Esophagus squamous epithelium (tissue), 5 donors: ENCODE results near the gene FAM107B. TPM values are rescaled to one million over a fixed set of nuclear protein-coding genes. Genes with fewer than 3 reads are reported as not detected.

ENCODE experiments used
- DNase-seq: peaks from one replicate; lab custom pipeline; 2025; lab: John Stamatoyannopoulos, UW
- H3K27ac ChIP-seq, 4 donors: fragments of 200-600 bp; sonication (generic); one replicate each; pipeline ENCODE4 v1.5.1; 2016 to 2019; ENCODE audit warnings: mild to moderate bottlenecking in 1 of 4
- H3K27me3 ChIP-seq, 4 donors: fragments of 200-600 bp; sonication (generic); 1 replicate in 3 of 4; 2 replicates in 1 of 4; pipeline versions ENCODE4 v1.5.1 to v1.6.0; 2017 to 2021; ENCODE audit warnings: antibody characterized with exemption in 1 of 4
- H3K36me3 ChIP-seq, 3 donors: fragments of 200-600 bp; sonication (generic); one replicate each; pipeline ENCODE4 v1.5.1; 2016 to 2019
- H3K4me1 ChIP-seq, 3 donors: fragments of 200-600 bp; sonication (generic); one replicate each; pipeline ENCODE4 v1.5.1; 2017 to 2019
- H3K4me3 ChIP-seq, 4 donors: fragments of 200-600 bp; sonication (generic); 1 replicate in 3 of 4; 2 replicates in 1 of 4; pipeline ENCODE4 v1.5.1; 2016 to 2019; ENCODE audit warnings: mild to moderate bottlenecking in 2 of 4, moderate library complexity in 1 of 4
- H3K9me3 ChIP-seq, 3 donors: fragments of 200-600 bp; sonication (generic); one replicate each; pipeline ENCODE4 v1.5.1; 2016 to 2019
- CTCF ChIP-seq, 6 experiments: fragments of 450-650 bp in 4 of 6; fragments of 200-600 bp in 2 of 6; sonication (generic) in 2 of 6; IDR thresholded peaks; one replicate each; pipeline ENCODE4 v1.5.1; 2016 to 2019; ENCODE audit warnings: antibody characterized with exemption in 6 of 6, mild to moderate bottlenecking in 4 of 6, moderate library complexity in 4 of 6
- POLR2A ChIP-seq, 4 donors: fragments of 450-650 bp; IDR thresholded peaks; one replicate each; pipeline ENCODE4 v1.6.1; 2017; ENCODE audit warnings: antibody characterized with exemption in 4 of 4, mild to moderate bottlenecking in 4 of 4, moderate library complexity in 3 of 4
- WGBS, 2 donors: methylation state at CpG; one replicate each; pipeline ENCODE4 v1.1.5; 2018; 5-methylcytosine and 5-hydroxymethylcytosine counted together
- intact Hi-C: fragments of 100-400 bp; cut with DNase I; formaldehyde crosslinking; loops from one replicate; pipeline ENCODE4 v1.15.0; 2022
- total RNA-seq, 4 donors: library from RNA; depleted of rRNA; stranded (reverse); fragments of >200 nt; gene quantifications; one replicate each; pipeline ENCODE4 v1.1.0, GENCODE V29; 2016
- donor health status: DM: yes; HTN: yes; CAD: no.

FAM107B gene
- total RNA-seq, 4 donors from 2014 or later = 6.7 to 17.0 (median 12.9) TPM

- no peaks in the 10 kb centered on the region for H3K4me1 ChIP-seq
- intact Hi-C loops = no loop called here
- 61 to 77% methylated on average over 4 of the region's 4 CpGs for WGBS, 2 donors
- TF ChIP-seq CTCF (IDR thresholded peaks at IDR 0.05) = no peak
- no peak for TF ChIP-seq POLR2A (IDR thresholded peaks at IDR 0.05)
- no peak for DNase-seq
- H3K9me3 ChIP-seq = no peaks in the 10 kb centered on the region
- H3K4me3 ChIP-seq = no peak overlapping the region
- no peak overlapping the region for H3K27ac ChIP-seq
- peaks cover 0 to 2% (median 0%) of the 10 kb centered on the region in 3 donors for H3K36me3 ChIP-seq
- no peaks in the 10 kb centered on the region for H3K27me3 ChIP-seq
Observed at GRCh38 chr10:14513123-14513522, 261.6 kb downstream of the FAM107B start.

- Histone ChIP-seq H3K27me3 (no peaks in the 10 kb centered on the region), H3K4me1 (no peaks in the 10 kb centered on the region), H3K27ac (no peak overlapping the region), H3K36me3 (no peaks in the 10 kb centered on the region), H3K9me3 (no peaks in the 10 kb centered on the region), H3K4me3 (no peak overlapping the region)
- 56 to 98% methylated on average over 2 of the region's 2 CpGs for WGBS, 2 donors
- TF ChIP-seq POLR2A (IDR thresholded peaks at IDR 0.05) (no peak), CTCF (IDR thresholded peaks at IDR 0.05) (no peak)
- no peak for DNase-seq
- intact Hi-C loops = no loop called here
Observed at GRCh38 chr10:14510346-14510745, 264.4 kb downstream of the FAM107B start.

GRCh38 chr10:14508725-14509124 lies 266.0 kb downstream of the FAM107B start:
- no peaks in the 10 kb centered on the region for H3K36me3 ChIP-seq
- intact Hi-C loops = no loop called here
- no peak overlapping the region for H3K27ac ChIP-seq
- no peaks in the 10 kb centered on the region for H3K9me3 ChIP-seq
- TF ChIP-seq CTCF (IDR thresholded peaks at IDR 0.05) (no peak), POLR2A (IDR thresholded peaks at IDR 0.05) (no peak)
- no peaks in the 10 kb centered on the region for H3K27me3 ChIP-seq
- DNase-seq = no peak
- no peaks in the 10 kb centered on the region for H3K4me1 ChIP-seq
- no peak overlapping the region for H3K4me3 ChIP-seq
- 85 to 92% methylated on average over 8 to 14 of the region's 14 CpGs for WGBS, 2 donors

- no peak overlapping the region for H3K27ac ChIP-seq
- intact Hi-C loops = no loop called here
- no peaks in the 10 kb centered on the region for H3K4me1 ChIP-seq
Observed at GRCh38 chr10:14507781-14508180, 266.9 kb downstream of the FAM107B start.

GRCh38 chr10:14507176-14507575 lies 267.5 kb downstream of the FAM107B start:
- Histone ChIP-seq H3K27me3 (no peaks in the 10 kb centered on the region), H3K27ac (no peak overlapping the region), H3K36me3 (no peaks in the 10 kb centered on the region), H3K9me3 (no peaks in the 10 kb centered on the region), H3K4me1 (no peaks in the 10 kb centered on the region), H3K4me3 (no peak overlapping the region)
- TF ChIP-seq POLR2A (IDR thresholded peaks at IDR 0.05) = no peak
- intact Hi-C loops = no loop called here
- no peak for DNase-seq
- WGBS, 2 donors = 52% methylated on average over 5 to 6 of the region's 6 CpGs

More at GRCh38 chr10:14507781-14508180, 266.9 kb downstream of the FAM107B start:
- no peak for DNase-seq
- Histone ChIP-seq H3K36me3 (no peaks in the 10 kb centered on the region), H3K4me3 (no peak overlapping the region), H3K9me3 (no peaks in the 10 kb centered on the region), H3K27me3 (no peaks in the 10 kb centered on the region)
- 73 to 86% methylated on average over 4 of the region's 4 CpGs for whole genome bisulfite sequencing, 2 donors
- no peak for TF ChIP-seq POLR2A (IDR thresholded peaks at IDR 0.05)
- TF ChIP-seq CTCF (IDR thresholded peaks at IDR 0.05) = no peak

- no peak for TF ChIP-seq CTCF (IDR thresholded peaks at IDR 0.05)
- TF ChIP-seq POLR2A (IDR thresholded peaks at IDR 0.05) = no peak
Observed at GRCh38 chr10:14502431-14502830, 272.3 kb downstream of the FAM107B start.

More at GRCh38 chr10:14502431-14502830, 272.3 kb downstream of the FAM107B start:
- H3K27ac ChIP-seq = no peak overlapping the region
- peaks cover 0 to 8% (median 0%) of the 10 kb centered on the region in 3 donors for H3K4me1 ChIP-seq
- H3K9me3 ChIP-seq = no peaks in the 10 kb centered on the region
- H3K4me3 ChIP-seq = no peak overlapping the region
- DNase-seq = no peak
- WGBS, 2 donors = 55 to 56% methylated on average over 3 of the region's 3 CpGs
- no peaks in the 10 kb centered on the region for H3K36me3 ChIP-seq
- intact Hi-C loops = no loop called here
- no peaks in the 10 kb centered on the region for H3K27me3 ChIP-seq
